ENCODE results near the gene CNTROB. TPM values are rescaled to one million over a fixed set of nuclear protein-coding genes. Genes with fewer than 3 reads are reported as not detected.
A peak's percentile ranks its signal among the peaks of the same experiment; 100 is the strongest.

CNTROB gene
- total RNA-seq, 2 donors from 2014 or later = 11.2 to 42.9 TPM

DNA sequence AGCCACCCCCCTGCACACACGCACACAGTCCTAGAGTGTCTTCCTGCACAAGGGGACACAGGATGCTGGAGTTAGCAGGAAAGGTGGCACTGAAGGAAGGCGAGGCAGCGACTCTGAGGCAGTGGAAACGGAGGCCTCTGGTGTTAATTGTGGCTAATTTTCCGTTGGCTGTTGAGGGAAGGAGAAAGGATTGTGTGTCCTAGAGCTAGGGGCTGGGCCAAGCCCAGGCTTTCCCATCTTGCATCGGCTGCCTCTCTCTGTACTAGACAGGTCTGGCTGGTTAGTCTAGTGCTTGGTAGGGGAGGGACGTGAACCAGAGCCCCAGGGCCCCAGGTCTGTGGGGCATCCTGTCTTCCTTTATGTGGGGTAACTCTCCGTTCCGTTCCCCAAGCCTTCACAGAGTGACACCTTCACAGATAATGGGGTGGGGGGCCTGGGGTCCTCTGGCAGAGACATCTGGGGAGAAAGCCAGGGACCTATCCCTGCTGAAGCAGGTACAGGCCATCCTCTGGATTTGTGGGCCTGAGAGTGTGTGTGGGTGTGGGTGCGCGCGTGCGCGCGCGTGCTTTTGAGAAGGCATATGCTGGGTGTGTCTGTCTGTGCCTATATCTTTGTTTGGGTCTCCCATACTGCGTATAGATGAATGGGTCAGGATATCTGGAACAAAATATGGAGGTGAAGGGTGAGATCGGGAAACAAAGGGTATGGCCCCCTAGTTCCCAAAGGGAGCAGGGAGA lies 43.7 kb upstream of the CNTROB start, which contains the start of gene CHD3:
Gene CHD3, plus strand, starts transcription at position 606 of the 737 bp plus-strand sequence. CDS start 212 bp downstream, outside the sequence.
- ATAC-seq (ENCODE audit: insufficient number of reproducible peaks, low FRiP score, low read depth) = no peak

DNA sequence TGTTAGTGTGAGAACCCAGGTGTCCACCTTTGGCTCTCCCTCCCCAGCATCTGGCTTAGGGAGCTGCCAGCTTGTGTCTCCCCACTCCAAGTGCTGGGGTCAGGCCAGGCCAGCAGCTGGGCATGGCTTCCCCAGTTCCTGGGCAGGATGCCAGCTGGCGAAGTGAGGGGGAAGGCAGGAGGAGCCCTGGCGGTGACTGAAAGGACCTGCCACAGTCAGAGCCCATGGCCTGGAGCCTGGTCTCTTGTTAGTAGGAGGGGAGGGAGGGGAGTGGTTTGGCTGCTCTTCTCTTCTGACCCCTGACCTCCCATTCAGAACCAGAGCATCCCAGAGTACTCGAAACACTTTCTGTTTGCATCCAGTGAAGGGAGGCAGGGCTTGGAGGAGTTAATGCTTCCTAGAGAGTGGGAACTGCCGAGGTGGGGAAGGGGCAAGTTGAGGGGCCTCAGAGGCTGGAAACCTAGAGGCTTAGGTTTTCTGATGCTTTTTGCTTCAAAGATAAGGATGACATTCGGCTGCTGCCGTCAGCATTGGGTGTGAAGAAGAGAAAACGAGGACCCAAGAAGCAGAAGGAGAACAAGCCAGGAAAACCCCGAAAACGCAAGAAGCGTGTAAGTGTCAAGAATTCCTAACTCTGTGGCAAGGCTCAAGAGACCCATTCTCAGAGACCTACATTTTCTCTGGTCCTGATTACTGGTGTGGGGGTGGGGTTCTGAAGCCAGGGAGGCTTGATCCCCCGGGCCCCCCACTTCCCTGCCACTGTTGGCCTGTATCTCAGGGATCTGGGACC lies 42.6 kb upstream of the CNTROB start:
- H3K27me3 ChIP-seq (replicated peaks; ENCODE audit: insufficient read depth) = no peaks in the 10 kb centered on the region
- ATAC-seq (ENCODE audit: insufficient number of reproducible peaks, low FRiP score, low read depth) = peak; percentile 37
- peak overlapping the region; percentile 80 to 91 for H3K27ac ChIP-seq
- TF ChIP-seq, protein P1, sequence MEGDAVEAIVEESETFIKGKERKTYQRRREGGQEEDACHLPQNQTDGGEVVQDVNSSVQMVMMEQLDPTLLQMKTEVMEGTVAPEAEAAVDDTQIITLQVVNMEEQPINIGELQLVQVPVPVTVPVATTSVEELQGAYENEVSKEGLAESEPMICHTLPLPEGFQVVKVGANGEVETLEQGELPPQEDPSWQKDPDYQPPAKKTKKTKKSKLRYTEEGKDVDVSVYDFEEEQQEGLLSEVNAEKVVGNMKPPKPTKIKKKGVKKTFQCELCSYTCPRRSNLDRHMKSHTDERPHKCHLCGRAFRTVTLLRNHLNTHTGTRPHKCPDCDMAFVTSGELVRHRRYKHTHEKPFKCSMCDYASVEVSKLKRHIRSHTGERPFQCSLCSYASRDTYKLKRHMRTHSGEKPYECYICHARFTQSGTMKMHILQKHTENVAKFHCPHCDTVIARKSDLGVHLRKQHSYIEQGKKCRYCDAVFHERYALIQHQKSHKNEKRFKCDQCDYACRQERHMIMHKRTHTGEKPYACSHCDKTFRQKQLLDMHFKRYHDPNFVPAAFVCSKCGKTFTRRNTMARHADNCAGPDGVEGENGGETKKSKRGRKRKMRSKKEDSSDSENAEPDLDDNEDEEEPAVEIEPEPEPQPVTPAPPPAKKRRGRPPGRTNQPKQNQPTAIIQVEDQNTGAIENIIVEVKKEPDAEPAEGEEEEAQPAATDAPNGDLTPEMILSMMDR (IDR thresholded peaks at IDR 0.05) = peak; percentile 67
- peak overlapping the region; percentile 16 for H3K4me3 ChIP-seq
- no peaks in the 10 kb centered on the region for H3K9me3 ChIP-seq
- peaks cover 25 to 36% of the 10 kb centered on the region in 2 donors for H3K4me1 ChIP-seq (ENCODE audit: control insufficient read depth in 1 of 2, low read depth in 2 of 2)
- peak; percentile 94 for DNase-seq (ENCODE audit: low spot score)
- H3K36me3 ChIP-seq = peaks cover 24% of the 10 kb centered on the region

More for the DNA sequence above, 43.7 kb upstream of the CNTROB start, which contains the start of gene CHD3:
- H3K27me3 ChIP-seq (replicated peaks; ENCODE audit: insufficient read depth) = no peaks in the 10 kb centered on the region
- no peaks in the 10 kb centered on the region for H3K9me3 ChIP-seq
- H3K4me3 ChIP-seq = peak within 1 kb of the TSS; percentile 94
- no peak for DNase-seq (ENCODE audit: low spot score)
- peaks cover 15% of the 10 kb centered on the region for H3K36me3 ChIP-seq
- TF ChIP-seq, protein P1 (IDR thresholded peaks at IDR 0.05) = no peak
- H3K4me1 ChIP-seq (ENCODE audit: control insufficient read depth in 1 of 2, low read depth in 2 of 2) = peaks cover 28 to 44% of the 10 kb centered on the region in 2 donors
- H3K27ac ChIP-seq = peak within 1 kb of the TSS; percentile 80 to 91

DNA sequence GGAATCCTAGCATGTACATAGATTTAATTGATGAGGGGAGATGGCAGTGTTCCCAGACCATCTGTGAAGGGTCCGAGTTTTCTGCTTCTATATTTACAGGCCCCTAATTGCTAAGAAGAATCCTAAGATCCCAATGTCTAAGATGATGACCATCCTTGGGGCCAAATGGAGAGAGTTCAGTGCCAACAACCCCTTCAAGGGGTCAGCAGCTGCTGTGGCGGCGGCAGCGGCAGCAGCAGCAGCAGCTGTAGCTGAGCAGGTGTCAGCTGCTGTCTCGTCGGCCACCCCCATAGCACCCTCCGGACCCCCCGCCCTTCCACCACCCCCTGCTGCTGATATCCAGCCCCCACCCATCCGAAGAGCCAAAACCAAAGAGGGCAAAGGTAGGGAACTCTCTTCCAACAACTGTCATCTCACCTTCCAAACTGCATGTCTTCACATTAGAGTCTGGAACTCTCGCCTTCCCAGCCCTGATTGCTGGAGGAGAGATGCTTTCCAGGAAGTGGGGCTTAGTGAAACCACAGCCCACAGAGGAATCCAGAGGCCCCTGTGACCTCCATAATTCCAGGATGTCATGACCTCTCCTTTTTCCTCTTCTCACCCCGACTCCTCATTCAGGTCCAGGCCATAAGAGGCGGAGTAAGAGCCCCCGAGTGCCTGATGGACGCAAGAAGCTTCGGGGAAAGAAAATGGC lies 38.7 kb upstream of the CNTROB start:
- Histone ChIP-seq H3K27me3 (replicated peaks; ENCODE audit: insufficient read depth) (no peaks in the 10 kb centered on the region), H3K4me3 (no peak overlapping the region), H3K9me3 (no peaks in the 10 kb centered on the region), H3K4me1 (ENCODE audit: control insufficient read depth in 1 of 2, low read depth in 2 of 2) (peaks cover 11 to 18% of the 10 kb centered on the region in 2 donors), H3K36me3 (peaks cover 49% of the 10 kb centered on the region), H3K27ac (no peak overlapping the region)
- DNase-seq (ENCODE audit: low spot score) (no peak), ATAC-seq (ENCODE audit: insufficient number of reproducible peaks, low FRiP score, low read depth) (no peak)
- TF ChIP-seq, protein P1 (IDR thresholded peaks at IDR 0.05) = no peak

DNA sequence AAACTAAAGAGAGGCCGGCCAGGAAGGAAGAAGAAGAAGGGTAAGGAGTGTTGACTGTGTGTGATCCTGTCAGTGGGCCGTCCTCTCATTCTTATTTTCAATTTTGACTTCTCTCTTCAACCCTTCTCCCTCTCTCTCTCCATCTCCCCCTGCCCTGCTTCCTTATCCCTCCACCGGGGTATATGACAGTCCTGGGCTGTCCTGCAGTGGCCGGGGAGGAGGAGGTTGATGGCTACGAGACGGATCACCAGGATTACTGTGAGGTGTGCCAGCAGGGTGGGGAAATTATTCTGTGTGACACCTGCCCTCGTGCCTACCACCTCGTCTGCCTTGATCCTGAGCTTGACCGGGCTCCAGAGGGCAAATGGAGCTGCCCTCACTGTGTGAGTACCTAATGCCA lies 37.8 kb upstream of the CNTROB start:
- peaks cover 4 to 9% of the 10 kb centered on the region in 2 donors for H3K4me1 ChIP-seq (ENCODE audit: control insufficient read depth in 1 of 2, low read depth in 2 of 2)
- ATAC-seq (ENCODE audit: insufficient number of reproducible peaks, low FRiP score, low read depth) = no peak
- no peak overlapping the region for H3K27ac ChIP-seq
- peaks cover 58% of the 10 kb centered on the region for H3K36me3 ChIP-seq
- no peak overlapping the region for H3K4me3 ChIP-seq
- H3K9me3 ChIP-seq = no peaks in the 10 kb centered on the region
- no peaks in the 10 kb centered on the region for H3K27me3 ChIP-seq (replicated peaks; ENCODE audit: insufficient read depth)
- TF ChIP-seq, protein P1 (IDR thresholded peaks at IDR 0.05) = no peak
- DNase-seq (ENCODE audit: low spot score) = no peak
